GM19025 (cell line): ENCODE measurements around the gene ZSCAN18.
"Not testable (repeated sequence)": the region's sequence is repeated elsewhere in the genome, so short reads cannot be mapped to it uniquely, and the experiment has no call there.

Experiments
- ATAC-seq: cut with Tn5 transposase; IDR thresholded peaks from one replicate; pipeline ENCODE4 v1.9.1; 2021; ENCODE audit warnings: mild to moderate bottlenecking, low read depth, moderate library complexity; ENCODE audit not compliant: unreplicated experiment

ZSCAN18 gene, protein sequence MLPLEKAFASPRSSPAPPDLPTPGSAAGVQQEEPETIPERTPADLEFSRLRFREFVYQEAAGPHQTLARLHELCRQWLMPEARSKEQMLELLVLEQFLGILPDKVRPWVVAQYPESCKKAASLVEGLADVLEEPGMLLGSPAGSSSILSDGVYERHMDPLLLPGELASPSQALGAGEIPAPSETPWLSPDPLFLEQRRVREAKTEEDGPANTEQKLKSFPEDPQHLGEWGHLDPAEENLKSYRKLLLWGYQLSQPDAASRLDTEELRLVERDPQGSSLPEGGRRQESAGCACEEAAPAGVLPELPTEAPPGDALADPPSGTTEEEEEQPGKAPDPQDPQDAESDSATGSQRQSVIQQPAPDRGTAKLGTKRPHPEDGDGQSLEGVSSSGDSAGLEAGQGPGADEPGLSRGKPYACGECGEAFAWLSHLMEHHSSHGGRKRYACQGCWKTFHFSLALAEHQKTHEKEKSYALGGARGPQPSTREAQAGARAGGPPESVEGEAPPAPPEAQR

GRCh38 chr19:58097781-58098681 is at the start of gene ZSCAN18:
TSS of gene ZSCAN18 (minus strand) at chr19:58098231. CDS start at chr19:58090267, 7,964 bp downstream.
- no peak for ATAC-seq

- ATAC-seq: not testable (repeated sequence)
Measured at GRCh38 chr19:58147475-58147874, 49.4 kb upstream of the ZSCAN18 start.

DNA sequence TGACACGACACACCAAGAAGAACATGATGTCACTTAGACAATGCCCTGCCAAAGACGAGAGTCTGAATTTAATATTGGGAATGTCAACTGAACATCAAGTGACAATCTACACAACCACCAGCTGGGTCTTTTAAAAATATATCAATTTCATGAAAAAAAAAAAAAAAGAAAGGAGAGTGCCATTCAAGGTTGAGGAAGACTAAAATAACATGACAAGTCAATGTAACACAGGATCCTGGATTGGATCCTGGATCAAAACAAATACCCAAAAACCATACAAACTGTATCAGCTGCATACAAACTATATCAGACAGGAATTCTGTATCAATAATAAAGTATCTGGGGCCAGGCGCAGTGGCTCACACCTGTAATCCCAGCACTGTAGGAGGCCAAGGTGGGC is 47.8 kb upstream of the ZSCAN18 start:
- ATAC-seq: no peak

GRCh38 chr19:58134244-58134643 is 36.2 kb upstream of the ZSCAN18 start:
- no peak for ATAC-seq

GRCh38 chr19:58129284-58129683 is 31.3 kb upstream of the ZSCAN18 start:
- ATAC-seq: no peak

GRCh38 chr19:58128041-58128685 is 30.1 kb upstream of the ZSCAN18 start:
- ATAC-seq: no peak

DNA sequence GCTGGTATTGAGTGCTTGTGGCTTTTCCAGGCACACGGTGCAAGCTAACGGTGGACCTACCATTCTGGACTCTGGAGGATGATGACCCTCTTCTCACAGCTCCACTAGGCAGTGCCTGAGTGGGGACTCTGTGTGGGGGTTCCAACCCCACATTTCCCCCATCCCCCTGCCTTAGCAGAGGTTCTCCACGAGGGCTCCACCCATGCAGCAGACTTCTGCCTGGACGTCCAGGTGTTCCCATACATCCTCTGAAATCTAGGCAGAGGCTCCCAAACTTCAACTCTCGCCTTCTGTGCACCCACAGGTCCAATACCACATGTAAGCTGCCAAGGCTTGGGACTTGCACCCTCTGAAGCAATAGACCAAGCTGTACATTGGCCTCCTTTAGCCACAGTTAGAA is 25.3 kb upstream of the ZSCAN18 start:
- no peak for ATAC-seq

- ATAC-seq: no peak
Measured at GRCh38 chr19:58118979-58119733, 21.1 kb upstream of the ZSCAN18 start.

DNA sequence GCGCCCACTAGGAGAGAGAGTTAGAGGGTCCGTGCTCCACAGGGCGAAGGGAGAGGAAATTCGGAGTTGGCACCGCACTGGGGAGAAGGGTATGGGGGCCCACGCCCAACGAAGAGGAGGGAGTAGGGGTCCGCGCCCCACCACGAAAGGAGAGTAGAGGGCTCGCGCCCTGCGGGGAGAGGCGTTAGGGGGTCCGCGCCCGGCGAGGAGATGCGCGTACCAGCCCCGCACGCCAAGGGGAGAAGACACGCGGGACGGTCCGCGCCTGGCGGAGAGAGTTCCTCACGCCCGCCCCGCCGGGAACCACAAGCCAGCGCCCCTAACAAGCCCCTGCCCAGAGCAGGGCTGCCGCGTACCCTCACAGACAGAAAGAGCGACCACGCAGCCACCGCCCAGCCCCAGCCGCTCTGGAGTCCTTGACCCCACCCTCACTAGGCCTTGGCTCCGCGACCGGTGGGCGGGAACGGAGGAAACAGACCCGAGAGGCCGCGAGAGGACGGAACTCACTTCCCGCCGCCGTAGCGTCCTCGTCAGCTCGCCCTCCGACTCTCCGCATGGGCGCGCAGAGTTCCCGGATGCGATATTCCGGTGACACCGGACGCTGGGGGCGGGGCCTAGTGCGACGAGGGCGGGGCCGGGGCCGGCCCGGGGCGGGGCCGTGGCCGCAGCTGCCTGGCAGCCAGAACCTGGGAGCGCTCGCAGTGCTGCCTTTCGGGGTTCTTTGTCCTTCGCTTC is 20.0 kb upstream of the ZSCAN18 start:
- ATAC-seq: no peak

- ATAC-seq: no peak
Measured at GRCh38 chr19:58108546-58108817, 10.5 kb upstream of the ZSCAN18 start.

GRCh38 chr19:58107778-58108545 is 9.9 kb upstream of the ZSCAN18 start:
- no peak for ATAC-seq

- no peak for ATAC-seq
Measured at GRCh38 chr19:58098682-58098998, 609 bp upstream of the ZSCAN18 start.

DNA sequence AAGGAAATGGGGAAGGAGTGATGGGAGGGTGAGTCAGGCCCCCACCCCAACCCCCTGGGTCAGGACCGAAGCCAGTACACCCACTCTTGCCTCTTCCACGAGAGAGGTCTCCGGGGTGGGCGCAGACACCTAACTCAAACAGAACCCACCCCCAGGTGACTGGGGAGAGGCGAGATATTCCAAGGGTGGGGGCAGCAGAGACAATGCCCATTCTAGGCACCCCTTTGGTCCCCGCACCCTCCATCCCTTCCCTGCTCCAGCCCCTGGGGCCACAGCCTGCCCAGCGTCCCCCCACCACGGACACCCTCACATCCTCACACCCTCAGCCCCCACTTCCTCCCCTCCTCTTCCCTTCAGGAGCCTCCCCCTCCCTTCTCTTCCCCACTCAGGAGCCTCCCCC is 682 bp downstream of the ZSCAN18 start:
- ATAC-seq: no peak

DNA sequence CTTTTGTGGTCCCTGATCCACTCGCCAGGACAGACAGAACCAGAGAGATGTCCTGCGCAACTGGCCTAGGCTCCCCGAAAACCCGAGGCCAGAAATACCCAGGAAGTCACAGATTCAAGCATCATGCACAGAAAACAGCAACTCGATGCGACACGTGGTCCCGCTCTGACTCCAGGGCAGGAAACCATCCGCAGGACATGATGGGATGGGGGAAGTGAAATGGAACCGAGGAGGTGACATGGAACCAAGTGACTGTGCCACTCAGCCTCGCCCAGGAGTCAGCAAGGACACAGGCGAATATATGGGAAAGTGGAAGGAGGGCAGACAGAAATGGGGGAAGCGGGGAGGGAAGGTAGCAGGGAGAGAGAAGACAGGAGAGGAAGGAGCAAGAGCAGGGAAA is 1.1 kb downstream of the ZSCAN18 start:
- no peak for ATAC-seq

- ATAC-seq: no peak
Measured at GRCh38 chr19:58095328-58095727, 2.7 kb downstream of the ZSCAN18 start.

DNA sequence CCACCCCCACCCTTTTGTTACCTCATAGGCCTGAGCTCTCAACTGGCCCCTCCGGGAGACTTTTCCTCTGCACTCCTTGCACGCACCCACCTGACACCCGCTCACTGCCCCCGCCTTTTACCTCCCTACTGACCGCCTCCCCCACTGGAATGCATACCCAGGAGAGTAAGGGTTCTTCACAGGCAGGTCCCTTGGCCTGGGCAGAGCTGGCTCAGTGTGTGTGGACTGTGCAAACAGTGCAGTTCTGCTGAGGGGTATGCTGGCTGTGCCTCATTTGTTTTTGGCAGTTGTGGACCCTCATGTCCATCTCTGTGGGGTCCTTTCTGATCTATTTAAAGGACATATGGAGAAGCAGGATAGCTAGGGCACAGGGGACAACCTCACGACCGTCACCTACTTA is 5.0 kb downstream of the ZSCAN18 start:
- ATAC-seq: no peak

- ATAC-seq: no peak
Measured at GRCh38 chr19:58091251-58091995, 6.6 kb downstream of the ZSCAN18 start.

GRCh38 chr19:58089846-58090245 is 8.2 kb downstream of the ZSCAN18 start:
- ATAC-seq: no peak
